Esophagus muscularis mucosa (tissue), 4 donors: Measurements from ENCODE around the gene SMOC1. TPM values are rescaled to one million over a fixed set of nuclear protein-coding genes. Genes with fewer than 3 reads are reported as not detected.

Experiments used
- DNase-seq: peaks from one replicate; pipeline ENCODE4 v3.0.0-alpha.2; 2017; ENCODE audit errors: extremely low spot score
- H3K27ac ChIP-seq, 4 donors: fragments of 200-600 bp; sonication (generic); replicated peaks in 1 of 4; 1 replicate in 3 of 4; 2 replicates in 1 of 4; pipeline ENCODE4 v1.5.1; 2016 to 2019; ENCODE audit warnings: mild to moderate bottlenecking in 1 of 4
- H3K27me3 ChIP-seq, 4 donors: fragments of 200-600 bp; sonication (generic); one replicate each; pipeline versions ENCODE4 v1.5.1 to v1.6.0; 2016 to 2019
- H3K36me3 ChIP-seq, 4 donors: fragments of 200-600 bp; sonication (generic); one replicate each; pipeline ENCODE4 v1.5.1; 2016 to 2019
- H3K4me1 ChIP-seq, 4 donors: fragments of 200-600 bp; sonication (generic); one replicate each; pipeline ENCODE4 v1.5.1; 2016 to 2019
- H3K4me3 ChIP-seq, 4 donors: fragments of 200-600 bp; sonication (generic); 1 replicate in 2 of 4; 2 replicates in 2 of 4; pipeline ENCODE4 v1.5.1; 2016 to 2019; ENCODE audit warnings: mild to moderate bottlenecking in 4 of 4, moderate library complexity in 1 of 4
- H3K9me3 ChIP-seq, 4 donors: fragments of 200-600 bp; sonication (generic); 1 replicate in 3 of 4; 2 replicates in 1 of 4; pipeline ENCODE4 v1.5.1; 2016 to 2019
- EP300 ChIP-seq: sonication (generic); formaldehyde crosslinking; IDR thresholded peaks from one replicate; pipeline ENCODE4 v1.6.1; 2017; ENCODE audit warnings: antibody characterized with exemption
- POLR2A ChIP-seq: fragments of 450-650 bp; IDR thresholded peaks from one replicate; pipeline ENCODE4 v1.6.1; 2017; ENCODE audit warnings: antibody characterized with exemption, moderate library complexity, mild to moderate bottlenecking, low read depth
- POLR2AphosphoS5 ChIP-seq, 2 donors: sonication (generic); formaldehyde crosslinking; IDR thresholded peaks; one replicate each; pipeline ENCODE4 v1.6.1; 2017; ENCODE audit warnings: antibody characterized with exemption in 2 of 2
- WGBS: methylation state at CpG from one replicate; pipeline ENCODE4 v1.1.5; 2018; 5-methylcytosine and 5-hydroxymethylcytosine counted together
- intact Hi-C: fragments of 100-400 bp; cut with DNase I; formaldehyde crosslinking; loops from one replicate; pipeline ENCODE4 v1.15.1; 2023
- total RNA-seq, 4 donors: library from RNA; depleted of rRNA; stranded (reverse); fragments of >200 nt; gene quantifications; one replicate each; pipeline versions ENCODE4 v1.1.0 to v1.2.1, GENCODE V29; 2016
- TF ChIP-seq, protein P1 (sequence below), 3 experiments: fragments of 200-600 bp in 2 of 3; fragments of 450-650 bp in 1 of 3; sonication (generic) in 2 of 3; IDR thresholded peaks; one replicate each; pipeline ENCODE4 v1.5.1; 2017 to 2019; ENCODE audit warnings: antibody characterized with exemption in 3 of 3, mild to moderate bottlenecking in 2 of 3, moderate library complexity in 1 of 3

Gene SMOC1
- total RNA-seq, 4 donors from 2014 or later, result under 0.01 to 1.8 (median 0.51) TPM

DNA sequence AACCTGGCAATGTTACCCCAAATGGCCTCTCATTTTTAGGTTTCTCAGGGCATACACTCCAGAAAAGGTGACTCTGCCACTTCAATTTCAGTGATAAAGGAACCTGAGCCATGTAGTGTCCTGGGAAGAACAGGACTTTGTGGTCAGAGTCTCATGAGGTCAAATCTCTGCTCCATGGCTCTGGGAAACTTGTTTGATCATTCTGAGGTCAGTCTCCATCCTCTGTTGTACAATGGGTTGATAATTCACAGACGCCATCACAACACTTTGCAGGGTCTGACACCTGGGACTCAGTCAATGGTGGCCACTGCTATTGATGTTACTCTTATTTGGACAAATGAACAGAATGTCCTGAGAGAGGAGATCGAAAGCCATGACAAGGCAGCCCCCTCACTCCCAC, 31.1 kb upstream of the SMOC1 start:
- 73% methylated on average over 2 of the region's 2 CpGs for WGBS
- H3K4me1 ChIP-seq, result no peaks in the 10 kb centered on the region
- no peak overlapping the region for H3K27ac ChIP-seq
- peaks cover 0 to 53% (median 0%) of the 10 kb centered on the region in 4 donors for H3K27me3 ChIP-seq
- H3K36me3 ChIP-seq, result no peaks in the 10 kb centered on the region
- H3K9me3 ChIP-seq, result no peaks in the 10 kb centered on the region
- DNase-seq, result no peak
- TF ChIP-seq EP300 (no peak), POLR2A (no peak), POLR2AphosphoS5 (IDR thresholded peaks at IDR 0.05) (no peak)
- TF ChIP-seq, protein P1, sequence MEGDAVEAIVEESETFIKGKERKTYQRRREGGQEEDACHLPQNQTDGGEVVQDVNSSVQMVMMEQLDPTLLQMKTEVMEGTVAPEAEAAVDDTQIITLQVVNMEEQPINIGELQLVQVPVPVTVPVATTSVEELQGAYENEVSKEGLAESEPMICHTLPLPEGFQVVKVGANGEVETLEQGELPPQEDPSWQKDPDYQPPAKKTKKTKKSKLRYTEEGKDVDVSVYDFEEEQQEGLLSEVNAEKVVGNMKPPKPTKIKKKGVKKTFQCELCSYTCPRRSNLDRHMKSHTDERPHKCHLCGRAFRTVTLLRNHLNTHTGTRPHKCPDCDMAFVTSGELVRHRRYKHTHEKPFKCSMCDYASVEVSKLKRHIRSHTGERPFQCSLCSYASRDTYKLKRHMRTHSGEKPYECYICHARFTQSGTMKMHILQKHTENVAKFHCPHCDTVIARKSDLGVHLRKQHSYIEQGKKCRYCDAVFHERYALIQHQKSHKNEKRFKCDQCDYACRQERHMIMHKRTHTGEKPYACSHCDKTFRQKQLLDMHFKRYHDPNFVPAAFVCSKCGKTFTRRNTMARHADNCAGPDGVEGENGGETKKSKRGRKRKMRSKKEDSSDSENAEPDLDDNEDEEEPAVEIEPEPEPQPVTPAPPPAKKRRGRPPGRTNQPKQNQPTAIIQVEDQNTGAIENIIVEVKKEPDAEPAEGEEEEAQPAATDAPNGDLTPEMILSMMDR (IDR thresholded peaks at IDR 0.05), result no peak
- intact Hi-C loops, result no loop called here
- no peak overlapping the region for H3K4me3 ChIP-seq

DNA sequence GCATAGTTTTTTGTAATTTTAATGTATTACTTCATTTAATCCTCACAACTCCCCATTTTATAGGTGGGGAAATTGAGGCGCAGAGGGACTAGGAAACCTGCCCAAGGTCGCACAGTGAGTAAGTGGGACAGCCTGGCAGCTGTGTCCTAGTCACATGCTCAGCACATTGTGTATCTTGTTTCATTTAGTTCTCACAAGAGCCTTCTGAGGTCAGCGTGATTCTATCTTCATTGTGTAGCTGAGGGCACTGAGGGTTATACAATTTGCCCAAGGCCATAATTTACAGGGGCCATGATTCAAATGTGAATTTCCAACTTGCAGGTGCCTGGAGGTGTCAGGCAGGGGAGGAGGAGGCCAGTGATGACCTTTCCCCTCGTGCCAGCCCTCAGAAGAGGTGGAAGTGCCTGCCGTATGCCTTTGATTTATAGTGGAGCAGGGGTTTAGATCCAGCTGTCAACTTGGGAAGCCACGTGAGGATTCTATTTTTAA, 30.3 kb upstream of the SMOC1 start:
- Histone ChIP-seq H3K36me3 (no peaks in the 10 kb centered on the region), H3K4me1 (no peaks in the 10 kb centered on the region), H3K9me3 (no peaks in the 10 kb centered on the region), H3K4me3 (no peak overlapping the region), H3K27me3 (peaks cover 0 to 53% (median 0%) of the 10 kb centered on the region in 4 donors), H3K27ac (no peak overlapping the region)
- WGBS, result 44% methylated on average over 6 of the region's 6 CpGs
- no peak for DNase-seq
- TF ChIP-seq POLR2A, result no peak
- TF ChIP-seq EP300, result no peak
- TF ChIP-seq POLR2AphosphoS5 (IDR thresholded peaks at IDR 0.05), result no peak
- TF ChIP-seq, protein P1 (IDR thresholded peaks at IDR 0.05), result no peak
- intact Hi-C loops, result no loop called here

DNA sequence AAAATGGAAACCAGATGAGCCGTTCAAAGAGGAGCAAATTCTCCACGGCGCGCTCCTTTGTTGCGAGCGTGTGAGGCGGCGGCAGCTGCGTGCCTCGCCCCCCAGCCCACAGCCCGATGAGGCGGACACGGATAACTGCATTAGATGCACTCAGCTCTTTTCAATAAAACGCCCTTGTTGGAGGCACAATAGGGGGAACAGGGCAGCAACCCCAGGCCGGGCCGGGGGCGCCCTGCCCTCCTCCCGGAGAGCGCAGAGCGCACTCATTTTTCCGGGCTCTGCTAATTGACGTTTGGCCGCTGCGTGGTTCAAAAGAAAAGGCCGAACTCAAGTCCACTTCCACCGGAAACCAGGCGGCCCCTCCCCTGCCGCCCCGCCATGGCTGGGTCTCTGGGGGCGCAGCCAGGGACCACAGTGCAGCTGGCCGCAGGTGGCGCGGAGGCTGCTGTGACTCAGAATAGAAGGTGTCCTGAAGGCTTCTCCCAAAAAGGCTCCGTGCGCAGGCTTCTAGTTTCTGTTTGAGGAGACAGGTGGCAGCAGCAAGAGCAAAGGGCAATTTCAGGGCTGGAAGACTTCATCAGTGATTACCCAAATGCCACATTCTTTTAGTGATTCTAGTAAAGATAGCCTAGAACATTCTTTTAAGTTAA, 29.0 kb upstream of the SMOC1 start:
- Histone ChIP-seq H3K27me3 (peaks cover 0 to 43% (median 0%) of the 10 kb centered on the region in 4 donors), H3K9me3 (no peaks in the 10 kb centered on the region), H3K4me3 (no peak overlapping the region), H3K4me1 (no peaks in the 10 kb centered on the region), H3K27ac (no peak overlapping the region), H3K36me3 (no peaks in the 10 kb centered on the region)
- DNase-seq, result no peak
- intact Hi-C loops, result no loop called here
- WGBS, result 81% methylated on average over 28 of the region's 35 CpGs
- TF ChIP-seq EP300 (no peak), POLR2A (no peak), POLR2AphosphoS5 (IDR thresholded peaks at IDR 0.05) (no peak)
- TF ChIP-seq, protein P1 (IDR thresholded peaks at IDR 0.05), result no peak

DNA sequence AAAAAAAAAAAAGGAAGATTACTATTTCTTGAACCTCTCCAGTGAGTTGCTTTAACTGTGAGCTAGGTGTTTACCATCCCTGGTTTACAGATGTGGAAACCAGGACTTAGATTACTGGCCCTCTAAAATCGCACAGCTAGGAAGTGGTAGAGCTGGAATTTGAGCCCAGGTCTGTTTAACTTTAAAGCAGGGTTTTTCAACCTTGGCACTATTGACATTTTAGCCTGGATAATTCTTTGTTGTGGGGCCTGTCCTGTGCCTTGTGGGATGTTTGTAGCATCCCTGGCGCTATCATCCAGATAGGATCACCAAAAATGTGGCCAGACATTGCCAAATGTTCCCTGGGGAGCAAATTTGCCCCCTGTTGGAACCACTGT, 28.5 kb upstream of the SMOC1 start:
- H3K9me3 ChIP-seq, result no peaks in the 10 kb centered on the region
- DNase-seq, result no peak
- intact Hi-C loops, result no loop called here
- H3K27me3 ChIP-seq, result peaks cover 0 to 38% (median 0%) of the 10 kb centered on the region in 4 donors
- WGBS, result 85% methylated on average over 2 of the region's 2 CpGs
- H3K4me3 ChIP-seq, result no peak overlapping the region
- no peaks in the 10 kb centered on the region for H3K36me3 ChIP-seq
- TF ChIP-seq POLR2A, result no peak
- TF ChIP-seq EP300, result no peak
- TF ChIP-seq POLR2AphosphoS5 (IDR thresholded peaks at IDR 0.05), result no peak
- TF ChIP-seq, protein P1 (IDR thresholded peaks at IDR 0.05), result no peak
- no peaks in the 10 kb centered on the region for H3K4me1 ChIP-seq
- H3K27ac ChIP-seq, result no peak overlapping the region
